ENCODE data around the gene LIX1L.
A peak's percentile ranks its signal among the peaks of the same experiment; 100 is the strongest.

LIX1L gene

GRCh38 chr1:145957443-145958319 is at the start of gene LIX1L:
Gene LIX1L, minus strand, starts transcription at chr1:145958017. Its CDS starts 90 bp downstream, at chr1:145957927.
- Histone ChIP-seq H3K4me3 (ENCODE audit: insufficient read length, low read depth) (peak within 1 kb of the TSS; percentile 57), H3K4me1 (ENCODE audit: insufficient read depth, insufficient read length) (peaks cover 16% of the 10 kb centered on the region), H3K36me3 (ENCODE audit: insufficient read depth, insufficient read length, low read length) (no peaks in the 10 kb centered on the region), H3K27me3 (ENCODE audit: insufficient read depth, insufficient read length) (peaks cover 77% of the 10 kb centered on the region), H3K9me3 (ENCODE audit: insufficient read depth, low read length) (no peaks in the 10 kb centered on the region), H3K9ac (ENCODE audit: insufficient read length, low read depth) (peak within 1 kb of the TSS; percentile 71)
- DNase-seq (ENCODE audit: low read depth, low spot score), result peak; percentile 98
- no peak for TF ChIP-seq SUZ12 (IDR thresholded peaks at IDR 0.05; ENCODE audit: extremely low read depth, insufficient read depth, insufficient read length)
- no peak for TF ChIP-seq YY1 (IDR thresholded peaks at IDR 0.05; ENCODE audit: insufficient read depth, insufficient read length)
- TF ChIP-seq ZNF274 (IDR thresholded peaks at IDR 0.05; ENCODE audit: low read depth, low read length), result no peak

GRCh38 chr1:146001709-146002108 is 43.9 kb upstream of the LIX1L start:
- TF ChIP-seq ZNF274 (IDR thresholded peaks at IDR 0.05; ENCODE audit: low read depth, low read length) (no peak), YY1 (IDR thresholded peaks at IDR 0.05; ENCODE audit: insufficient read depth, insufficient read length) (no peak), SUZ12 (IDR thresholded peaks at IDR 0.05; ENCODE audit: extremely low read depth, insufficient read depth, insufficient read length) (no peak)
- no peak for DNase-seq (ENCODE audit: low read depth, low spot score)

GRCh38 chr1:145999321-146000024 is 41.7 kb upstream of the LIX1L start:
- no peaks in the 10 kb centered on the region for H3K9me3 ChIP-seq (ENCODE audit: insufficient read depth, low read length)
- peak overlapping the region; percentile 27 for H3K9ac ChIP-seq (ENCODE audit: insufficient read length, low read depth)
- H3K36me3 ChIP-seq (ENCODE audit: insufficient read depth, insufficient read length, low read length), result peaks cover 6% of the 10 kb centered on the region
- no peaks in the 10 kb centered on the region for H3K27me3 ChIP-seq (ENCODE audit: insufficient read depth, insufficient read length)
- no peaks in the 10 kb centered on the region for H3K4me1 ChIP-seq (ENCODE audit: insufficient read depth, insufficient read length)
- no peak for DNase-seq (ENCODE audit: low read depth, low spot score)
- TF ChIP-seq SUZ12 (IDR thresholded peaks at IDR 0.05; ENCODE audit: extremely low read depth, insufficient read depth, insufficient read length) (no peak), YY1 (IDR thresholded peaks at IDR 0.05; ENCODE audit: insufficient read depth, insufficient read length) (no peak), ZNF274 (IDR thresholded peaks at IDR 0.05; ENCODE audit: low read depth, low read length) (no peak)
- H3K4me3 ChIP-seq (ENCODE audit: insufficient read length, low read depth), result no peak overlapping the region

More at GRCh38 chr1:146001709-146002108, 43.9 kb upstream of the LIX1L start:
- H3K9ac ChIP-seq (ENCODE audit: insufficient read length, low read depth), result no peak overlapping the region
- no peak overlapping the region for H3K4me3 ChIP-seq (ENCODE audit: insufficient read length, low read depth)
- no peaks in the 10 kb centered on the region for H3K27me3 ChIP-seq (ENCODE audit: insufficient read depth, insufficient read length)
- no peaks in the 10 kb centered on the region for H3K4me1 ChIP-seq (ENCODE audit: insufficient read depth, insufficient read length)
- H3K9me3 ChIP-seq (ENCODE audit: insufficient read depth, low read length), result no peaks in the 10 kb centered on the region
- H3K36me3 ChIP-seq (ENCODE audit: insufficient read depth, insufficient read length, low read length), result no peaks in the 10 kb centered on the region

GRCh38 chr1:145997718-145998023 is 39.9 kb upstream of the LIX1L start:
- Histone ChIP-seq H3K4me3 (ENCODE audit: insufficient read length, low read depth) (no peak overlapping the region), H3K9ac (ENCODE audit: insufficient read length, low read depth) (no peak overlapping the region), H3K27me3 (ENCODE audit: insufficient read depth, insufficient read length) (no peaks in the 10 kb centered on the region), H3K4me1 (ENCODE audit: insufficient read depth, insufficient read length) (no peaks in the 10 kb centered on the region), H3K9me3 (ENCODE audit: insufficient read depth, low read length) (no peaks in the 10 kb centered on the region), H3K36me3 (ENCODE audit: insufficient read depth, insufficient read length, low read length) (peaks cover 24% of the 10 kb centered on the region)
- no peak for TF ChIP-seq YY1 (IDR thresholded peaks at IDR 0.05; ENCODE audit: insufficient read depth, insufficient read length)
- TF ChIP-seq ZNF274 (IDR thresholded peaks at IDR 0.05; ENCODE audit: low read depth, low read length), result no peak
- no peak for TF ChIP-seq SUZ12 (IDR thresholded peaks at IDR 0.05; ENCODE audit: extremely low read depth, insufficient read depth, insufficient read length)
- DNase-seq (ENCODE audit: low read depth, low spot score), result no peak

- no peaks in the 10 kb centered on the region for H3K27me3 ChIP-seq (ENCODE audit: insufficient read depth, insufficient read length)
- DNase-seq (ENCODE audit: low read depth, low spot score), result no peak
- TF ChIP-seq YY1 (IDR thresholded peaks at IDR 0.05; ENCODE audit: insufficient read depth, insufficient read length), result no peak
- TF ChIP-seq SUZ12 (IDR thresholded peaks at IDR 0.05; ENCODE audit: extremely low read depth, insufficient read depth, insufficient read length), result no peak
- TF ChIP-seq ZNF274 (IDR thresholded peaks at IDR 0.05; ENCODE audit: low read depth, low read length), result no peak
- no peaks in the 10 kb centered on the region for H3K4me1 ChIP-seq (ENCODE audit: insufficient read depth, insufficient read length)
- H3K4me3 ChIP-seq (ENCODE audit: insufficient read length, low read depth), result peak overlapping the region; percentile 71
- peak overlapping the region; percentile 82 for H3K9ac ChIP-seq (ENCODE audit: insufficient read length, low read depth)
- no peaks in the 10 kb centered on the region for H3K9me3 ChIP-seq (ENCODE audit: insufficient read depth, low read length)
- H3K36me3 ChIP-seq (ENCODE audit: insufficient read depth, insufficient read length, low read length), result peaks cover 28% of the 10 kb centered on the region
Observed at GRCh38 chr1:145997016-145997717, 39.4 kb upstream of the LIX1L start.

DNA sequence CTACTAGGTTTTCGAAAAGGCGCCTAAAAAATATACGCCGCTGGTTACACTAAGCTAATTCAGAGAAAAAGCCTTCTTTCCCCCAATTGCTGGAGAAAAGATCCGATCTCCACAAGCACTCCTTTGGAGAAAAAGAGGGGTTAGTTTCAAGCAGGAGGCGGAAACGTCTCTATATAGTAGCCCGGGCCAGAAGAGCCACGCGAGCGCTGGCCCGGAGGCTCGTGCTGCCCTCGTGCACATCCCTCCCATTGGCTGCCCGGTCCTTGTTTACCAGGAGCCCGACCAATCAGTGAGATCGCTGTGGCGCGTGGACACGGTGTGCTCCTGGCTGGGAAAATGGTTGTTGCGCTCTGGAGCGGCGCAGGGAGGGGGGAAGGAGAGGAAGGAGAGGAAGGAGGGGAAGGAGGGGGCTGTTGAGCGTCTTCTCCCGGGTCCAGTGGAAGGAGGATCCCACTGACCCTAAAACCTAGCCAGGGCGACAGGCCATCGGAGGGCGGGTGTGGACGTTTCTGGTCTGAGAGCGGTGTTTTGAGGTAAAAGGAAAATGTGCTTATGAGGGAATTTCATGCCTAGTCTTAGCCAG is 38.7 kb upstream of the LIX1L start, which contains the start of gene TXNIP:
TXNIP (minus strand) TSS at position 147 of the 583 bp plus-strand sequence. CDS start 313 bp downstream, outside the sequence.
- peak within 1 kb of the TSS; percentile 89 for H3K9ac ChIP-seq (ENCODE audit: insufficient read length, low read depth)
- TF ChIP-seq ZNF274 (IDR thresholded peaks at IDR 0.05; ENCODE audit: low read depth, low read length) (no peak), SUZ12 (IDR thresholded peaks at IDR 0.05; ENCODE audit: extremely low read depth, insufficient read depth, insufficient read length) (no peak), YY1 (IDR thresholded peaks at IDR 0.05; ENCODE audit: insufficient read depth, insufficient read length) (no peak)
- no peaks in the 10 kb centered on the region for H3K27me3 ChIP-seq (ENCODE audit: insufficient read depth, insufficient read length)
- peaks cover 31% of the 10 kb centered on the region for H3K36me3 ChIP-seq (ENCODE audit: insufficient read depth, insufficient read length, low read length)
- peak within 1 kb of the TSS; percentile 71 for H3K4me3 ChIP-seq (ENCODE audit: insufficient read length, low read depth)
- no peaks in the 10 kb centered on the region for H3K9me3 ChIP-seq (ENCODE audit: insufficient read depth, low read length)
- DNase-seq (ENCODE audit: low read depth, low spot score), result peak; percentile 98
- H3K4me1 ChIP-seq (ENCODE audit: insufficient read depth, insufficient read length), result no peaks in the 10 kb centered on the region

Measured in NT2/D1 (cell line).